OCI-LY7 (cell line): ENCODE measurements around the gene MTA3. TPM values are rescaled to one million over a fixed set of nuclear protein-coding genes. Genes with fewer than 3 reads are reported as not detected.
A peak's percentile ranks its signal among the peaks of the same experiment; 100 is the strongest.

Experiments
- BruUV-seq: library from RNA; stranded (reverse); fragments of 400-500 nt; replicated peaks from 2 replicates; lab custom pipeline; 2021; lab: Mats Ljungman, UMichigan
- CTCF ChIA-PET: fragments of 300-600 bp; sonication (Branson Sonifier 250); formaldehyde crosslinking; loops from one replicate; lab custom pipeline; 2022; ENCODE audit warnings: antibody characterized with exemption; ENCODE audit not compliant: unreplicated experiment; lab: Charles Lee
- POLR2A ChIA-PET: fragments of 300-600 bp; sonication (Branson Sonifier 250); formaldehyde crosslinking; loops from one replicate; lab custom pipeline; 2022; ENCODE audit warnings: antibody characterized with exemption; lab: Charles Lee
- DNase-seq: peaks from one replicate; pipeline ENCODE4 v3.0.0-alpha.2; 2015; ENCODE audit warnings: low spot score
- H2AFZ ChIP-seq: fragments of 200-600 bp; sonication (generic), shearing (Covaris generic); 2 replicates; pipeline ENCODE4 v1.6.1; 2014; ENCODE audit warnings: mild to moderate bottlenecking, antibody characterized with exemption, low read length, moderate library complexity
- H3K27ac ChIP-seq: fragments of 200-600 bp; sonication (generic); 2 replicates; pipeline ENCODE4 v1.5.1; 2014; ENCODE audit warnings: mixed run types, low read depth, mild to moderate bottlenecking, moderate library complexity, low read length, inconsistent platforms; ENCODE audit not compliant: poor library complexity, severe bottlenecking
- H3K36me3 ChIP-seq: fragments of 200-600 bp; sonication (generic); 2 replicates; pipeline ENCODE4 v1.6.1; 2014; ENCODE audit warnings: mild to moderate bottlenecking, antibody characterized with exemption, low read length, moderate library complexity, mixed read lengths; ENCODE audit not compliant: insufficient read depth
- H3K4me1 ChIP-seq: fragments of 200-600 bp; sonication (generic); 2 replicates; pipeline ENCODE4 v1.5.1; 2014; ENCODE audit warnings: mild to moderate bottlenecking, low read length; ENCODE audit not compliant: insufficient read depth, poor library complexity, severe bottlenecking
- H3K4me2 ChIP-seq: fragments of 200-600 bp; sonication (generic); 2 replicates; pipeline ENCODE4 v1.6.1; 2014; ENCODE audit warnings: mild to moderate bottlenecking, low read length
- H3K4me3 ChIP-seq: fragments of 200-600 bp; sonication (generic); 2 replicates; pipeline ENCODE4 v1.5.1; 2014; ENCODE audit warnings: mild to moderate bottlenecking, low read depth, low read length; ENCODE audit not compliant: poor library complexity, severe bottlenecking
- H3K79me2 ChIP-seq: fragments of 200-600 bp; sonication (generic); 2 replicates; pipeline ENCODE4 v1.6.1; 2016; ENCODE audit warnings: low read depth, mild to moderate bottlenecking, low read length, moderate library complexity, mixed read lengths; ENCODE audit not compliant: insufficient read depth
- H3K9me2 ChIP-seq: fragments of 200-600 bp; sonication (generic); 2 replicates; pipeline ENCODE4 v1.6.1; 2016; ENCODE audit warnings: mild to moderate bottlenecking, low read length, mixed read lengths; ENCODE audit not compliant: insufficient read depth
- H3K9me3 ChIP-seq: fragments of 200-600 bp; sonication (generic); 2 replicates; pipeline ENCODE4 v1.6.1; 2014; ENCODE audit warnings: mild to moderate bottlenecking, mixed run types, low read length, mixed read lengths
- H4K20me1 ChIP-seq: fragments of 200-600 bp; sonication (generic); 2 replicates; pipeline ENCODE4 v1.6.1; 2014; ENCODE audit warnings: mild to moderate bottlenecking, antibody characterized with exemption, low read length, moderate library complexity, mixed read lengths; ENCODE audit not compliant: insufficient read depth
- EZH2phosphoT487 ChIP-seq: fragments of 200-600 bp; sonication (generic); IDR thresholded peaks from 2 replicates; pipeline ENCODE4 v1.6.1; 2018; ENCODE audit warnings: low read depth, borderline replicate concordance, mild to moderate bottlenecking, mixed run types, antibody characterized with exemption, low read length, moderate library complexity, mixed read lengths
- intact Hi-C: fragments of 100-400 bp; cut with micrococcal nuclease; formaldehyde crosslinking; loops from one replicate; pipeline ENCODE4 v1.10.0; 2022; ENCODE audit not compliant: unreplicated experiment
- total RNA-seq, 2 experiments: library from RNA; depleted of rRNA in 1 of 2; stranded (reverse); fragments of >200 nt in 1 of 2; shearing (Covaris generic) in 1 of 2; gene quantifications; 2 replicates each; pipeline ENCODE4 v1.2.3, GENCODE V29; 2014 to 2022
- TF ChIP-seq, protein P1 (sequence below): fragments of 200-600 bp; sonication (generic); conservative IDR thresholded peaks from 2 replicates; pipeline ENCODE4 v1.5.1; 2014; ENCODE audit warnings: mild to moderate bottlenecking, antibody characterized with exemption, low read length, moderate library complexity, mixed read lengths

Gene MTA3
- total RNA-seq, 2 experiments from 2014 or later = 72.7 to 205 TPM

DNA sequence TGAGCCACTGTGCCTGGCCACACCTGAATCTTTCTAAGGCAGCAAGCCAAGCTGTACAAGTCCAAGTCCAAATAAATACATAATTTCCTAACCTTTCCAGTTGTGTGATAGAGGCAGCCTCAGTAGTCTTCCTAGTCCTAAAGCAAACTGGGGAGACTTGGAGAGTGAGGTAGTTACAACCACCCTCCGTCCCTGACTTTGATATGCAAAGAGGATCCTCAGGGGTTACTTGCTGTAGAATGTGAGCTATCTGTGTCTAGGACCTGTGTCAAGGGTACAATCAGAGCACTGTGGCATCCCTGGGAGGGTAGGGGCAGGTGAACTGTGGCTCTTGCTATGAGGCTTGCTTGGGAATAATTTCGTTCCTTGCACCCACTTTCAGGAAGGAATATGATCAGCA lies 46.4 kb upstream of the MTA3 start:
- Histone ChIP-seq H3K4me1 (no peaks in the 10 kb centered on the region), H2AFZ (no peak overlapping the region), H4K20me1 (no peaks in the 10 kb centered on the region), H3K27ac (no peak overlapping the region), H3K79me2 (no peaks in the 10 kb centered on the region), H3K4me2 (no peak overlapping the region), H3K36me3 (no peaks in the 10 kb centered on the region), H3K9me2 (no peaks in the 10 kb centered on the region), H3K9me3 (peaks cover 2% of the 10 kb centered on the region), H3K4me3 (no peak overlapping the region)
- ChIA-PET POLR2A (interaction anchor here (0.6 kb wide), 1 partner anchor 36 kb away, joined by 3 read pairs; no protein-coding TSS in a partner anchor), CTCF (no interaction called here)
- no TSS peak for BruUV-seq
- TF ChIP-seq, protein P1, sequence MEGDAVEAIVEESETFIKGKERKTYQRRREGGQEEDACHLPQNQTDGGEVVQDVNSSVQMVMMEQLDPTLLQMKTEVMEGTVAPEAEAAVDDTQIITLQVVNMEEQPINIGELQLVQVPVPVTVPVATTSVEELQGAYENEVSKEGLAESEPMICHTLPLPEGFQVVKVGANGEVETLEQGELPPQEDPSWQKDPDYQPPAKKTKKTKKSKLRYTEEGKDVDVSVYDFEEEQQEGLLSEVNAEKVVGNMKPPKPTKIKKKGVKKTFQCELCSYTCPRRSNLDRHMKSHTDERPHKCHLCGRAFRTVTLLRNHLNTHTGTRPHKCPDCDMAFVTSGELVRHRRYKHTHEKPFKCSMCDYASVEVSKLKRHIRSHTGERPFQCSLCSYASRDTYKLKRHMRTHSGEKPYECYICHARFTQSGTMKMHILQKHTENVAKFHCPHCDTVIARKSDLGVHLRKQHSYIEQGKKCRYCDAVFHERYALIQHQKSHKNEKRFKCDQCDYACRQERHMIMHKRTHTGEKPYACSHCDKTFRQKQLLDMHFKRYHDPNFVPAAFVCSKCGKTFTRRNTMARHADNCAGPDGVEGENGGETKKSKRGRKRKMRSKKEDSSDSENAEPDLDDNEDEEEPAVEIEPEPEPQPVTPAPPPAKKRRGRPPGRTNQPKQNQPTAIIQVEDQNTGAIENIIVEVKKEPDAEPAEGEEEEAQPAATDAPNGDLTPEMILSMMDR = no peak
- TF ChIP-seq EZH2phosphoT487 = no peak
- intact Hi-C loops = no loop called here
- DNase-seq = no peak

DNA sequence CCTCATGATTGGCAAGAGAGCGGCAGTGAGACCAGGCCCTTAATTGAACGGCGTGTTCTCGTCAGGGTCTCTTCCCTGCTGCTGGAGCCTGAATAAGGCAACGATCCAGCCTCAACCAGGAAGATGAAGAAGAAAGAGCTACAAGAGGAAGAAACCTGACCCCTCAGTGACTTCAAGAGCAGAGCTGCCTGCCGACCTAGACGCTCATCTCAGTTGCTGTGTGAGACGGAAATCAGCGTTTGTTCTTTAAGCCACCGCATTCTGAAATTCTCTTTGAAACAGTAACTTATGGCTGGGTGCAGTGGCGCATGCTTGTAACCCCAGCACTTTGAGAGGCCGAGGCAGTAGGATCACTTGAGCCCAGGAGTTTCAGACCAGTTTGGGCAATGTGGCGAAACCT lies 45.1 kb upstream of the MTA3 start:
- ChIA-PET CTCF (interaction anchor here (0.6 kb wide), 1 partner anchor 75 kb away, joined by 3 read pairs; no protein-coding TSS in a partner anchor), POLR2A (interaction anchor here (0.6 to 1.5 kb wide), 2 partner anchors 20 to 24 kb away, joined by 3 to 5 read pairs; no protein-coding TSS in a partner anchor)
- Histone ChIP-seq H3K9me3 (peaks cover 5% of the 10 kb centered on the region), H3K4me2 (no peak overlapping the region), H3K27ac (no peak overlapping the region), H3K36me3 (no peaks in the 10 kb centered on the region), H3K4me1 (no peaks in the 10 kb centered on the region), H2AFZ (peak overlapping the region; percentile 32; the same call in 1 of the 2 replicates), H3K9me2 (no peaks in the 10 kb centered on the region), H3K4me3 (no peak overlapping the region), H3K79me2 (no peaks in the 10 kb centered on the region), H4K20me1 (no peaks in the 10 kb centered on the region)
- no peak for DNase-seq
- intact Hi-C loops = no loop called here
- TF ChIP-seq, protein P1 = no peak
- no peak for TF ChIP-seq EZH2phosphoT487
- no TSS peak for BruUV-seq

DNA sequence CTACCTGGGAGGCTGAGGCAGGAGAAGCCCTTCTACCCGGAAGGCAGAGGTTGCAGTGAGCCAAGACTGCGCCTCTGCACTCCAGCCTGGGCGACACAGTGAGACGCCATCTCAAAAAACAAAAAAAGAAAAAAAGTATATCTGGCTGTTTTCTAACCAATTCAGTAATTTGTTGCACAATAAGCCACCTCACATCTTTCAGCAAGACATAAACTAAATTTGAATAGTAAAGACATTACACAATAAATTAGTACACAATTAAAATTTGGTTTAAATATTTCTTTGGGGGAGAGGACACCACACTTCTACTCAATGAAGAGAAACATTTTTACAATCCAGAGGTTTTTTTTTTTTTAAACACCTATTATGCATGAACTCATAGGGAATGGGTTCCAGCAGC lies 36.0 kb upstream of the MTA3 start:
- BruUV-seq = no TSS peak
- Histone ChIP-seq H3K9me2 (no peaks in the 10 kb centered on the region), H2AFZ (no peak overlapping the region), H3K4me2 (no peak overlapping the region), H3K4me3 (no peak overlapping the region), H4K20me1 (no peaks in the 10 kb centered on the region), H3K79me2 (no peaks in the 10 kb centered on the region), H3K27ac (no peak overlapping the region), H3K9me3 (no peaks in the 10 kb centered on the region), H3K36me3 (no peaks in the 10 kb centered on the region), H3K4me1 (no peaks in the 10 kb centered on the region)
- intact Hi-C loops = no loop called here
- ChIA-PET CTCF (no interaction called here), POLR2A (interaction anchor here (0.9 kb wide), 1 partner anchor 13 kb away, joined by 4 read pairs; no protein-coding TSS in a partner anchor)
- TF ChIP-seq, protein P1 = no peak
- no peak for TF ChIP-seq EZH2phosphoT487
- no peak for DNase-seq
